Measurements from ENCODE around the gene HHATL.

The HHATL gene

DNA sequence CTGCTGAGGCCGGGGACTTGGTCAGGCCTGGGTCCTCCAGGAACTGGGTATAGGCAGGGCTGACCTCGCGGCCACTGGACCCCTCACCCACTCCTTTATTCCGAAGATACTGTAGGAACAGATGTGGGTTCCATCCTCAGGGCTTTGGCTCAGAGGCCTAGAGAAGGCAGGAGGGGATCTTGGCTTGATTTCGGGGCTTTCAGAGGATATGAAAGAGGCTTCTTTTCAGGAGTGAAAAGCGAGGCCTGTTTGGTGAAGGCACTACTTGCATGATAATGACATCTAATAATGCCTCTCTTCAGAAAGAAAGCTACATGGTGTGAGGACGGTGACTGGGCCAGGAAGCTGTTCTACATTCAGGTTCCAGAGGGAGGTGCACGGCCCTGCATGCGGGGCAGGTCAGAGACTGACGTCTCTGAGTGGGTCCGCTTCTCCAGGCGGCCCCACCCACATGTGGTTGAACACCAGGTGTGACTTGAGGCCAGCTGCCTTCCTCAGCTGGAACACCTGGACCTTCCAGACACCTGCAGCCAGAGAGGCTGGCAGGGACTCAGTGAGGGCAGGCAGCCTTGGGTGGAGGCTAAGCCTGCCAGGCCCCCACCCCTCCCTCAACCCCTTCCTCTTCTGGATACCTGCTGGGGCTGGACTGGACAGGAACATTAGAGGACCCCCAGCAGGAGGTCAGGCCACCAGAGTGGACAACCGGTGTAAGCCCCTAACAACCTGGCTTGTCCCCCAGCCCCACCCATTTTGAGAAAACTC, 31.1 kb upstream of the HHATL start:
- Histone ChIP-seq H3K9ac (ENCODE audit: low read length) (no peak overlapping the region), H2BK12ac (ENCODE audit: low read length in 2 of 2) (no peak overlapping the region), H3K9me3 (ENCODE audit: control insufficient read depth, low read length) (peaks cover 3% of the 10 kb centered on the region), H3K79me1 (replicated peaks; ENCODE audit: low read length, poor library complexity, severe bottlenecking) (no peaks in the 10 kb centered on the region), H3K27me3 (ENCODE audit: control insufficient read depth in 1 of 2, insufficient read depth in 1 of 2, low read length in 2 of 2) (peaks cover 17 to 31% of the 10 kb centered on the region in 2 experiments), H4K91ac (ENCODE audit: low read length) (no peak overlapping the region), H2BK120ac (ENCODE audit: low read depth, low read length) (no peak overlapping the region), H3K18ac (ENCODE audit: low read depth in 1 of 2, low read length in 2 of 2) (no peak overlapping the region), H2BK5ac (ENCODE audit: low read depth, low read length, poor library complexity, severe bottlenecking) (no peak overlapping the region), H2AK5ac (ENCODE audit: low read length, severe bottlenecking) (no peak overlapping the region), H3K27ac (ENCODE audit: low read length, poor library complexity, severe bottlenecking) (no peak overlapping the region), H2AFZ (ENCODE audit: low read depth, low read length) (no peak overlapping the region), H3K23ac (ENCODE audit: low read length in 2 of 2) (no peak overlapping the region), H3K4me2 (ENCODE audit: low read length, poor library complexity, severe bottlenecking) (no peak overlapping the region), H2BK15ac (ENCODE audit: low read depth, poor library complexity, severe bottlenecking) (no peak overlapping the region), H3K4ac (ENCODE audit: low read depth in 1 of 2, low read length in 2 of 2) (no peak overlapping the region), H3K4me3 (ENCODE audit: insufficient read depth in 1 of 2, low read depth in 1 of 2, low read length in 2 of 2) (no peak overlapping the region), H3K4me1 (ENCODE audit: control insufficient read depth, insufficient read depth, low read depth, low read length) (no peaks in the 10 kb centered on the region), H4K8ac (ENCODE audit: low read length) (no peak overlapping the region), H3K36me3 (ENCODE audit: control insufficient read depth in 1 of 2, insufficient read depth in 2 of 2, low read depth in 1 of 2, low read length in 2 of 2) (no peaks in the 10 kb centered on the region), H3K14ac (ENCODE audit: low read length in 2 of 2) (no peak overlapping the region)
- no peak for DNase-seq
- WGBS, result 83% methylated on average over 9 of the region's 13 CpGs

DNA sequence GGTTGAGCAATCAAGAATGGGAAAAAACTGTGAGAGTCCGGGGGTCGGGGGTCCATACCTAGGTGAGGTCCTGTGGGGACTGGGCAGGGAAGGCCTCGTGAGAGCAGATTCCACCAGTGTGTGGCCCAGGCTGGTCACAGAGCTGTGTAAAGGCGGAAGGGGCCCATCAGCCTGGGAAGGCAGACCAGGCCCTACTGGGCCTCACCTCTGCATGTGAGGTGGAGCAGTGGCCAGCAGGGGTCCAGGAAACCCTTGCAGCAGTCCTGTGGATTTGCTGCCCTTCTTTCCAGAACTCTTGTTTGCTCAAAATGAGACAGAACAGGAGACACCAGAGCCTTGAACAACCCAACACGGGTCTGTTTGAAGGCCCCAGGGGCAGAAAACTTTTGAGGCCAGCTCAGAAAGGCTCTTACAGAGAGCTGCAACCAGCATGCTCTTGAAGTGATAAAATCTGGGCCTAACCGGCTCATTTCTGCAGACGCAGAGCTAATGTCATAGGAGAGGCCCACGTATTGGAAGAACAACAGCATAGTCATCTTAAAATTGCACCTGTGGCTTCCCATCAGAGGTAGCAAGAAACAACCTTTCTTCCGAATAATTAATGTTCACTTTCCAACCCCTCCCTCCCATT, 30.3 kb upstream of the HHATL start:
- no peak overlapping the region for H3K18ac ChIP-seq (ENCODE audit: low read depth in 1 of 2, low read length in 2 of 2)
- H2AK5ac ChIP-seq (ENCODE audit: low read length, severe bottlenecking), result no peak overlapping the region
- H3K27ac ChIP-seq (ENCODE audit: low read length, poor library complexity, severe bottlenecking), result no peak overlapping the region
- H3K4me2 ChIP-seq (ENCODE audit: low read length, poor library complexity, severe bottlenecking), result no peak overlapping the region
- H3K9me3 ChIP-seq (ENCODE audit: control insufficient read depth, low read length), result peaks cover 3% of the 10 kb centered on the region
- H4K8ac ChIP-seq (ENCODE audit: low read length), result no peak overlapping the region
- peaks cover 17 to 35% of the 10 kb centered on the region in 2 experiments for H3K27me3 ChIP-seq (ENCODE audit: control insufficient read depth in 1 of 2, insufficient read depth in 1 of 2, low read length in 2 of 2)
- H3K23ac ChIP-seq (ENCODE audit: low read length in 2 of 2), result no peak overlapping the region
- H3K4me1 ChIP-seq (ENCODE audit: control insufficient read depth, insufficient read depth, low read depth, low read length), result no peaks in the 10 kb centered on the region
- H2BK12ac ChIP-seq (ENCODE audit: low read length in 2 of 2), result no peak overlapping the region
- H2AFZ ChIP-seq (ENCODE audit: low read depth, low read length), result no peak overlapping the region
- H2BK120ac ChIP-seq (ENCODE audit: low read depth, low read length), result no peak overlapping the region
- H3K9ac ChIP-seq (ENCODE audit: low read length), result no peak overlapping the region
- H3K36me3 ChIP-seq (ENCODE audit: control insufficient read depth in 1 of 2, insufficient read depth in 2 of 2, low read depth in 1 of 2, low read length in 2 of 2), result no peaks in the 10 kb centered on the region
- H3K14ac ChIP-seq (ENCODE audit: low read length in 2 of 2), result no peak overlapping the region
- no peak overlapping the region for H3K4me3 ChIP-seq (ENCODE audit: insufficient read depth in 1 of 2, low read depth in 1 of 2, low read length in 2 of 2)
- WGBS, result 82% methylated on average over 9 of the region's 9 CpGs
- no peak overlapping the region for H4K91ac ChIP-seq (ENCODE audit: low read length)
- H2BK5ac ChIP-seq (ENCODE audit: low read depth, low read length, poor library complexity, severe bottlenecking), result no peak overlapping the region
- no peak for DNase-seq
- H3K4ac ChIP-seq (ENCODE audit: low read depth in 1 of 2, low read length in 2 of 2), result no peak overlapping the region
- H3K79me1 ChIP-seq (replicated peaks; ENCODE audit: low read length, poor library complexity, severe bottlenecking), result no peaks in the 10 kb centered on the region
- H2BK15ac ChIP-seq (ENCODE audit: low read depth, poor library complexity, severe bottlenecking), result no peak overlapping the region

- no peak overlapping the region for H2BK12ac ChIP-seq (ENCODE audit: low read length in 2 of 2)
- no peak overlapping the region for H3K14ac ChIP-seq (ENCODE audit: low read length in 2 of 2)
- H2BK120ac ChIP-seq (ENCODE audit: low read depth, low read length), result no peak overlapping the region
- H3K4me3 ChIP-seq (ENCODE audit: insufficient read depth in 1 of 2, low read depth in 1 of 2, low read length in 2 of 2), result no peak overlapping the region
- H2AK5ac ChIP-seq (ENCODE audit: low read length, severe bottlenecking), result no peak overlapping the region
- no peak overlapping the region for H3K27ac ChIP-seq (ENCODE audit: low read length, poor library complexity, severe bottlenecking)
- H2AFZ ChIP-seq (ENCODE audit: low read depth, low read length), result no peak overlapping the region
- peaks cover 17 to 36% of the 10 kb centered on the region in 2 experiments for H3K27me3 ChIP-seq (ENCODE audit: control insufficient read depth in 1 of 2, insufficient read depth in 1 of 2, low read length in 2 of 2)
- no peak overlapping the region for H2BK15ac ChIP-seq (ENCODE audit: low read depth, poor library complexity, severe bottlenecking)
- 78% methylated on average over 4 of the region's 4 CpGs for WGBS
- no peak overlapping the region for H2BK5ac ChIP-seq (ENCODE audit: low read depth, low read length, poor library complexity, severe bottlenecking)
- peaks cover 3% of the 10 kb centered on the region for H3K9me3 ChIP-seq (ENCODE audit: control insufficient read depth, low read length)
- H4K91ac ChIP-seq (ENCODE audit: low read length), result no peak overlapping the region
- H3K23ac ChIP-seq (ENCODE audit: low read length in 2 of 2), result no peak overlapping the region
- no peak overlapping the region for H3K4me2 ChIP-seq (ENCODE audit: low read length, poor library complexity, severe bottlenecking)
- no peak overlapping the region for H3K4ac ChIP-seq (ENCODE audit: low read depth in 1 of 2, low read length in 2 of 2)
- no peaks in the 10 kb centered on the region for H3K36me3 ChIP-seq (ENCODE audit: control insufficient read depth in 1 of 2, insufficient read depth in 2 of 2, low read depth in 1 of 2, low read length in 2 of 2)
- no peak overlapping the region for H3K18ac ChIP-seq (ENCODE audit: low read depth in 1 of 2, low read length in 2 of 2)
- DNase-seq, result no peak
- H4K8ac ChIP-seq (ENCODE audit: low read length), result no peak overlapping the region
- no peak overlapping the region for H3K9ac ChIP-seq (ENCODE audit: low read length)
- no peaks in the 10 kb centered on the region for H3K79me1 ChIP-seq (replicated peaks; ENCODE audit: low read length, poor library complexity, severe bottlenecking)
- no peaks in the 10 kb centered on the region for H3K4me1 ChIP-seq (ENCODE audit: control insufficient read depth, insufficient read depth, low read depth, low read length)
Measured at GRCh38 chr3:42732196-42732828, 29.7 kb upstream of the HHATL start.

DNA sequence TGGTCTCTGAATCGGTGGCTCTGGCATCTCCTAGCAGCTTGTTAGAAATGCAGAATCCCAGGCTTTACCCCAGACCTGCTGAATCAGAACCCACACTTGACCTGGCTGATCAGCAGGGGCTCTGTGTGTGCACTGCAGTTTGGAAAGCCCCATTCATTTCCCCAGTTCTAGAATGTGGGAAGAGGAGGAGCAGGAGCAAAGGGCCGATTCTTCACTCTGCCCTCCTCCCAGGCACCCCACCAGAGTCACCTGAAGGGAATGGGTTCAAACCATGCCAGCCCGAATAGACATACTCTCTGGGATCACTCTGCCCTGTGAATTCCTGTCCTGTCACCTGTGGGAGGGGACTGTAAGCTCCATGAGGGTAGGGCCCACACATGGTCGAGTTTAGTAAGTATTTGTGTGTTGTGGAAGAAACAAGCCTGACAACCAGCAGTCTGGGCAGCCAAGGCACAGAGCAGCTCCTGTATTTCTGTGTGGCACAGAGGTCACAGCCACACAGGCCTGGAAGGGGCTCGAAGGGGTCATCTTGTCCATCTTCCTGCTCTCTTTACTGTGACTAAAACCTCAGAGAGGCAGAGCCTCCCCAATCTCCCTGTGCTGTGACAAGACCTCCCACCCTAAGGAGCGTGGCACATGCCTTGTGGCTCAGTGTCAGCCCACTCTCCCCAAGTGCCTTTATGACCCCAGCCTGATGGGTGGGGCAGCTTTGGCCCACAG, 29.0 kb upstream of the HHATL start:
- H3K27me3 ChIP-seq (ENCODE audit: control insufficient read depth in 1 of 2, insufficient read depth in 1 of 2, low read length in 2 of 2), result peaks cover 17 to 36% of the 10 kb centered on the region in 2 experiments
- no peak overlapping the region for H3K9ac ChIP-seq (ENCODE audit: low read length)
- no peak overlapping the region for H4K8ac ChIP-seq (ENCODE audit: low read length)
- H3K79me1 ChIP-seq (replicated peaks; ENCODE audit: low read length, poor library complexity, severe bottlenecking), result no peaks in the 10 kb centered on the region
- no peaks in the 10 kb centered on the region for H3K36me3 ChIP-seq (ENCODE audit: control insufficient read depth in 1 of 2, insufficient read depth in 2 of 2, low read depth in 1 of 2, low read length in 2 of 2)
- H2BK12ac ChIP-seq (ENCODE audit: low read length in 2 of 2), result no peak overlapping the region
- H2BK120ac ChIP-seq (ENCODE audit: low read depth, low read length), result no peak overlapping the region
- H4K91ac ChIP-seq (ENCODE audit: low read length), result no peak overlapping the region
- H3K14ac ChIP-seq (ENCODE audit: low read length in 2 of 2), result no peak overlapping the region
- H3K9me3 ChIP-seq (ENCODE audit: control insufficient read depth, low read length), result peaks cover 3% of the 10 kb centered on the region
- H3K4ac ChIP-seq (ENCODE audit: low read depth in 1 of 2, low read length in 2 of 2), result no peak overlapping the region
- H3K23ac ChIP-seq (ENCODE audit: low read length in 2 of 2), result no peak overlapping the region
- H3K27ac ChIP-seq (ENCODE audit: low read length, poor library complexity, severe bottlenecking), result no peak overlapping the region
- 66% methylated on average over 6 of the region's 6 CpGs for WGBS
- no peak overlapping the region for H2AK5ac ChIP-seq (ENCODE audit: low read length, severe bottlenecking)
- H3K18ac ChIP-seq (ENCODE audit: low read depth in 1 of 2, low read length in 2 of 2), result no peak overlapping the region
- no peak for DNase-seq
- H3K4me1 ChIP-seq (ENCODE audit: control insufficient read depth, insufficient read depth, low read depth, low read length), result no peaks in the 10 kb centered on the region
- no peak overlapping the region for H3K4me2 ChIP-seq (ENCODE audit: low read length, poor library complexity, severe bottlenecking)
- H2BK5ac ChIP-seq (ENCODE audit: low read depth, low read length, poor library complexity, severe bottlenecking), result no peak overlapping the region
- H2AFZ ChIP-seq (ENCODE audit: low read depth, low read length), result no peak overlapping the region
- no peak overlapping the region for H2BK15ac ChIP-seq (ENCODE audit: low read depth, poor library complexity, severe bottlenecking)
- H3K4me3 ChIP-seq (ENCODE audit: insufficient read depth in 1 of 2, low read depth in 1 of 2, low read length in 2 of 2), result no peak overlapping the region
